HCT116 (cell line): ENCODE measurements around the gene UNKL. TPM values are rescaled to one million over a fixed set of nuclear protein-coding genes. Genes with fewer than 3 reads are reported as not detected.

Experiments used
- ATAC-seq: fragments of 200-7000 bp; cut with Tn5 transposase; 2 replicates; pipeline ENCODE4 v1.9.1; 2020; ENCODE audit warnings: mild to moderate bottlenecking, moderate library complexity
- BruUV-seq: library from RNA; stranded (reverse); fragments of 400-500 nt; replicated peaks from 2 replicates; lab custom pipeline; 2021; lab: Mats Ljungman, UMichigan
- CTCF ChIA-PET: fragments of 300-600 bp; sonication (Branson Sonifier 250); formaldehyde crosslinking; loops from one replicate; lab custom pipeline; 2021; ENCODE audit warnings: antibody characterized with exemption; lab: Charles Lee
- POLR2A ChIA-PET: fragments of 300-600, 350-600 bp; sonication (Branson Sonifier 250); formaldehyde crosslinking; loops from one replicate; lab custom pipeline; 2021; ENCODE audit warnings: antibody characterized with exemption; lab: Charles Lee
- RAD21 ChIA-PET, 2 experiments: fragments of 300-600 bp; sonication (Branson Sonifier 250); formaldehyde crosslinking; loops; one replicate each; lab custom pipeline; 2023; ENCODE audit warnings: low total read pairs in 2 of 2; ENCODE audit not compliant: uncharacterized antibody in 2 of 2, unreplicated experiment in 2 of 2, low non-redundant PET in 1 of 2; lab: Charles Lee
- DNase-seq: peaks from one replicate; pipeline ENCODE4 v3.0.0-alpha.2; 2010; ENCODE audit warnings: low read depth, low spot score
- H2AFZ ChIP-seq: fragments of 200-600 bp; shearing (Covaris generic), sonication (generic); 2 replicates; pipeline ENCODE4 v1.6.1; 2017; ENCODE audit warnings: low read depth, mixed run types, mixed read lengths, antibody characterized with exemption, low read length; ENCODE audit not compliant: poor library complexity, severe bottlenecking
- H3K27ac ChIP-seq: 2 replicates; pipeline ENCODE4 v1.5.1; 2012; ENCODE audit warnings: low read depth, low read length
- H3K27me3 ChIP-seq: fragments of 200-600 bp; sonication (generic); 2 replicates; pipeline ENCODE4 v1.6.1; 2016; ENCODE audit warnings: mixed run types, low read length, mixed read lengths; ENCODE audit not compliant: insufficient read depth
- H3K36me3 ChIP-seq, 2 experiments: fragments of 200-500 bp in 1 of 2; fragments of 200-600 bp in 1 of 2; sonication (Bioruptor generic) in 1 of 2; sonication (generic) in 1 of 2; 2 replicates each; pipeline versions ENCODE4 v1.5.1 to v1.6.1; 2014 to 2016; ENCODE audit warnings: low read length in 2 of 2, inconsistent platforms in 1 of 2, mixed read lengths in 1 of 2, mixed run types in 1 of 2; ENCODE audit not compliant: insufficient read depth in 2 of 2, control insufficient read depth in 1 of 2
- H3K4me1 ChIP-seq, 2 experiments: fragments of 200-600 bp in 1 of 2; sonication (generic) in 1 of 2; 2 replicates each; pipeline versions ENCODE4 v1.5.1 to v1.6.1; 2012 to 2017; ENCODE audit warnings: low read length in 2 of 2, inconsistent platforms in 1 of 2, mild to moderate bottlenecking in 1 of 2, mixed read lengths in 1 of 2, mixed run types in 1 of 2, moderate library complexity in 1 of 2; ENCODE audit not compliant: insufficient read depth in 2 of 2, control insufficient read depth in 1 of 2
- H3K4me2 ChIP-seq: fragments of 200-600 bp; sonication (generic); 2 replicates; pipeline ENCODE4 v1.6.1; 2017; ENCODE audit warnings: mixed run types, low read length, mixed read lengths
- H3K4me3 ChIP-seq, 2 experiments: fragments of 200-600 bp in 1 of 2; sonication (generic) in 1 of 2; replicated peaks in 1 of 2; 2 replicates each; pipeline ENCODE4 v1.5.1; 2011 to 2016; ENCODE audit warnings: low read length in 2 of 2, control low read depth in 1 of 2, low read depth in 1 of 2, mild to moderate bottlenecking in 1 of 2, mixed read lengths in 1 of 2, mixed run types in 1 of 2
- H3K79me2 ChIP-seq: fragments of 200-600 bp; sonication (generic); 2 replicates; pipeline ENCODE4 v1.6.1; 2017; ENCODE audit warnings: mild to moderate bottlenecking, mixed run types, low read length, moderate library complexity, mixed read lengths; ENCODE audit not compliant: insufficient read depth
- H3K9ac ChIP-seq: fragments of 200-600 bp; sonication (generic); 2 replicates; pipeline ENCODE4 v1.6.1; 2016; ENCODE audit warnings: low read length, mixed read lengths
- H3K9me2 ChIP-seq: fragments of 200-600 bp; sonication (generic), shearing (Covaris generic); 2 replicates; pipeline ENCODE4 v1.6.1; 2017; ENCODE audit warnings: mixed run types, mild to moderate bottlenecking, moderate library complexity; ENCODE audit not compliant: insufficient read depth
- H3K9me3 ChIP-seq, 2 experiments: fragments of 200-500 bp in 1 of 2; fragments of 200-600 bp in 1 of 2; sonication (Bioruptor generic) in 1 of 2; sonication (generic) in 1 of 2; 2 replicates each; pipeline ENCODE4 v1.6.1; 2014 to 2017; ENCODE audit warnings: low read length in 2 of 2, mixed read lengths in 2 of 2, inconsistent platforms in 1 of 2, low read depth in 1 of 2, mild to moderate bottlenecking in 1 of 2, mixed run types in 1 of 2, moderate library complexity in 1 of 2; ENCODE audit not compliant: control insufficient read depth in 1 of 2, insufficient read depth in 1 of 2
- H4K20me1 ChIP-seq: fragments of 200-600 bp; sonication (generic), shearing (Covaris generic); 2 replicates; pipeline ENCODE4 v1.6.1; 2017; ENCODE audit warnings: mixed run types, mild to moderate bottlenecking, moderate library complexity; ENCODE audit not compliant: insufficient read depth
- ATF3 ChIP-seq: IDR thresholded peaks from 2 replicates; pipeline ENCODE4 v1.6.1; 2012
- CBX3 ChIP-seq: IDR thresholded peaks from 2 replicates; pipeline ENCODE4 v1.6.1; 2012; ENCODE audit warnings: low read depth
- CEBPB ChIP-seq: IDR thresholded peaks from 2 replicates; pipeline ENCODE4 v1.6.1; 2012; ENCODE audit warnings: low read depth
- EGR1 ChIP-seq: IDR thresholded peaks from 2 replicates; pipeline ENCODE4 v1.6.1; 2012; ENCODE audit warnings: low read depth
- ELF1 ChIP-seq: IDR thresholded peaks from 2 replicates; pipeline ENCODE4 v1.6.1; 2012; ENCODE audit warnings: low read depth, borderline replicate concordance
- EZH2 ChIP-seq: fragments of 200-600 bp; sonication (generic); IDR thresholded peaks from 2 replicates; pipeline ENCODE4 v1.6.1; 2017; ENCODE audit warnings: antibody characterized with exemption, mixed run types
- EZH2phosphoT487 ChIP-seq: fragments of 200-600 bp; IDR thresholded peaks from 2 replicates; pipeline ENCODE4 v1.6.1; 2018; ENCODE audit warnings: antibody characterized with exemption, borderline replicate concordance
- FOSL1 ChIP-seq: IDR thresholded peaks from 2 replicates; pipeline ENCODE4 v1.6.1; 2012; ENCODE audit warnings: low read depth
- POLR2A ChIP-seq: IDR thresholded peaks from 2 replicates; pipeline ENCODE4 v1.7.0; 2011; ENCODE audit warnings: borderline replicate concordance; ENCODE audit not compliant: insufficient read depth, insufficient read length; ENCODE audit errors: extremely low read depth
- RAD21 ChIP-seq: IDR thresholded peaks from 2 replicates; pipeline ENCODE4 v1.6.1; 2012; ENCODE audit warnings: low read depth, mild to moderate bottlenecking
- REST ChIP-seq: IDR thresholded peaks from 2 replicates; pipeline ENCODE4 v1.6.1; 2012; ENCODE audit warnings: low read depth
- SIN3A ChIP-seq: IDR thresholded peaks from 2 replicates; pipeline ENCODE4 v1.6.1; 2012; ENCODE audit warnings: low read depth
- SP1 ChIP-seq: IDR thresholded peaks from 2 replicates; pipeline ENCODE4 v1.6.1; 2012; ENCODE audit warnings: low read depth
- SRF ChIP-seq: IDR thresholded peaks from 2 replicates; pipeline ENCODE4 v1.6.1; 2012; ENCODE audit warnings: low read depth
- TCF7L2 ChIP-seq: IDR thresholded peaks from 2 replicates; pipeline ENCODE4 v1.7.0; 2011; ENCODE audit warnings: borderline replicate concordance, inconsistent platforms; ENCODE audit not compliant: insufficient read depth, insufficient read length; ENCODE audit errors: extremely low read depth
- ZNF274 ChIP-seq: fragments of 200-500 bp; sonication (Bioruptor generic); IDR thresholded peaks from 2 replicates; pipeline ENCODE4 v1.6.1; 2014; ENCODE audit warnings: mild to moderate bottlenecking, low read depth, low read length, inconsistent platforms
- intact Hi-C: fragments of 100-400 bp; cut with micrococcal nuclease; formaldehyde crosslinking; loops from 2 replicates; pipeline ENCODE4 v1.10.0; 2022
- total RNA-seq: library from RNA; stranded (reverse); gene quantifications from one replicate; pipeline ENCODE4 v1.2.1, GENCODE V29; 2021; ENCODE audit not compliant: unreplicated experiment
- TF ChIP-seq, protein P1 (sequence below), 3 experiments: fragments of 200-600 bp in 1 of 3; sonication (generic) in 1 of 3; IDR thresholded peaks in 2 of 3; conservative IDR thresholded peaks in 1 of 3; 2 replicates each; pipeline ENCODE4 v1.5.1; 2012 to 2017; ENCODE audit warnings: low read depth in 2 of 3, low read length in 2 of 3, antibody characterized with exemption in 1 of 3, borderline replicate concordance in 1 of 3, control low read depth in 1 of 3, mild to moderate bottlenecking in 1 of 3, mixed read lengths in 1 of 3, mixed run types in 1 of 3, moderate library complexity in 1 of 3; ENCODE audit not compliant: insufficient read depth in 1 of 3

The UNKL gene
- total RNA-seq, 1 experiment from 2014 or later = 24.9 TPM

GRCh38 chr16:1367486-1368174 lies 46.9 kb downstream of the UNKL start:
- Histone ChIP-seq H3K9me3 (no peaks in the 10 kb centered on the region), H3K36me3 (peaks cover 21 to 30% of the 10 kb centered on the region in 2 experiments), H3K4me2 (no peak overlapping the region), H3K4me1 (peaks cover 0 to 7% of the 10 kb centered on the region in 2 experiments; a peak in 1 of 4 replicates)
- no TSS peak for BruUV-seq
- ChIA-PET CTCF (no interaction called here), POLR2A (interaction anchor here (0.7 kb wide), 1 partner anchor 365 kb away, joined by 4 read pairs; no protein-coding TSS in a partner anchor)
- TF ChIP-seq, protein P1, sequence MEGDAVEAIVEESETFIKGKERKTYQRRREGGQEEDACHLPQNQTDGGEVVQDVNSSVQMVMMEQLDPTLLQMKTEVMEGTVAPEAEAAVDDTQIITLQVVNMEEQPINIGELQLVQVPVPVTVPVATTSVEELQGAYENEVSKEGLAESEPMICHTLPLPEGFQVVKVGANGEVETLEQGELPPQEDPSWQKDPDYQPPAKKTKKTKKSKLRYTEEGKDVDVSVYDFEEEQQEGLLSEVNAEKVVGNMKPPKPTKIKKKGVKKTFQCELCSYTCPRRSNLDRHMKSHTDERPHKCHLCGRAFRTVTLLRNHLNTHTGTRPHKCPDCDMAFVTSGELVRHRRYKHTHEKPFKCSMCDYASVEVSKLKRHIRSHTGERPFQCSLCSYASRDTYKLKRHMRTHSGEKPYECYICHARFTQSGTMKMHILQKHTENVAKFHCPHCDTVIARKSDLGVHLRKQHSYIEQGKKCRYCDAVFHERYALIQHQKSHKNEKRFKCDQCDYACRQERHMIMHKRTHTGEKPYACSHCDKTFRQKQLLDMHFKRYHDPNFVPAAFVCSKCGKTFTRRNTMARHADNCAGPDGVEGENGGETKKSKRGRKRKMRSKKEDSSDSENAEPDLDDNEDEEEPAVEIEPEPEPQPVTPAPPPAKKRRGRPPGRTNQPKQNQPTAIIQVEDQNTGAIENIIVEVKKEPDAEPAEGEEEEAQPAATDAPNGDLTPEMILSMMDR (IDR thresholded peaks at IDR 0.05 in 2 of 3, conservative IDR thresholded peaks at IDR 0.05 in 1 of 3; ENCODE audit: borderline replicate concordance in 1 of 3, insufficient read depth in 1 of 3, low read depth in 2 of 3, low read length in 2 of 3) = no peak
- no peak for TF ChIP-seq REST
- TF ChIP-seq RAD21 = no peak
- no peak for TF ChIP-seq TCF7L2
- no peak for TF ChIP-seq CEBPB
- no peak for TF ChIP-seq ATF3
- TF ChIP-seq EZH2phosphoT487 = no peak
- no peak for TF ChIP-seq SRF
- no peak for TF ChIP-seq POLR2A
- TF ChIP-seq ELF1 = no peak
- TF ChIP-seq EZH2 = no peak
- no peak for TF ChIP-seq CBX3
- TF ChIP-seq EGR1 = no peak
- no peak for TF ChIP-seq SIN3A
- no peak for TF ChIP-seq ZNF274
- TF ChIP-seq FOSL1 = no peak
- no peak for TF ChIP-seq SP1
- TF ChIP-seq, all 23 proteins: peak for 0
- Histone ChIP-seq H3K9me2 (no peaks in the 10 kb centered on the region), H3K27ac (no peak overlapping the region), H3K27me3 (no peaks in the 10 kb centered on the region), H3K9ac (no peak overlapping the region), H2AFZ (no peak overlapping the region), H4K20me1 (peaks cover 3% of the 10 kb centered on the region; the same call in 1 of the 2 replicates), H3K79me2 (peaks cover 11% of the 10 kb centered on the region), H3K4me3 (no peak overlapping the region)
- DNase-seq (no peak), ATAC-seq (no peak)
- intact Hi-C loops = loop anchor here (10.0 kb wide), 1 partner anchor 47 kb away; the partner anchor contains the start of gene UNKL
- RAD21 ChIA-PET = interaction anchor here in 1 of 2 experiments (0.7 kb wide), 1 partner anchor 145 kb away, joined by 3 read pairs; no protein-coding TSS in a partner anchor
